HG02973 (cell line): ENCODE data around the gene APBA2.

Experiments
- ATAC-seq: cut with Tn5 transposase; IDR thresholded peaks from one replicate; pipeline ENCODE4 v1.9.1; 2021; ENCODE audit warnings: moderate library complexity; ENCODE audit not compliant: unreplicated experiment

The APBA2 gene

GRCh38 chr15:28914046-28914445 is 28.3 kb downstream of the APBA2 start:
- no peak for ATAC-seq

- ATAC-seq = no peak
Observed at GRCh38 chr15:28914483-28915023, 28.8 kb downstream of the APBA2 start.

GRCh38 chr15:28915041-28915810 is 29.5 kb downstream of the APBA2 start:
- ATAC-seq = no peak

- no peak for ATAC-seq
Observed at GRCh38 chr15:28915935-28916334, 30.2 kb downstream of the APBA2 start.

- ATAC-seq = no peak
Observed at GRCh38 chr15:28917791-28918140, 32.0 kb downstream of the APBA2 start.

GRCh38 chr15:28918141-28918983 is 32.6 kb downstream of the APBA2 start:
- no peak for ATAC-seq

GRCh38 chr15:28919201-28919635 is 33.4 kb downstream of the APBA2 start:
- ATAC-seq = no peak

GRCh38 chr15:28919679-28920655 is 34.2 kb downstream of the APBA2 start:
- no peak for ATAC-seq

- ATAC-seq = no peak
Observed at GRCh38 chr15:28920781-28921331, 35.1 kb downstream of the APBA2 start.

- ATAC-seq = no peak
Observed at GRCh38 chr15:28921336-28921735, 35.6 kb downstream of the APBA2 start.

- ATAC-seq = no peak
Observed at GRCh38 chr15:28921919-28922706, 36.3 kb downstream of the APBA2 start.

GRCh38 chr15:28922707-28923012 is 36.9 kb downstream of the APBA2 start:
- no peak for ATAC-seq

GRCh38 chr15:28923726-28924280 is 38.0 kb downstream of the APBA2 start:
- ATAC-seq = no peak

GRCh38 chr15:28927043-28927442 is 41.3 kb downstream of the APBA2 start:
- ATAC-seq = no peak

- ATAC-seq = no peak
Observed at GRCh38 chr15:28929200-28929599, 43.4 kb downstream of the APBA2 start.

GRCh38 chr15:28930011-28930410 is 44.2 kb downstream of the APBA2 start:
- ATAC-seq = no peak

- no peak for ATAC-seq
Observed at GRCh38 chr15:28930476-28931291, 44.9 kb downstream of the APBA2 start.

- no peak for ATAC-seq
Observed at GRCh38 chr15:28931828-28932227, 46.1 kb downstream of the APBA2 start.

- no peak for ATAC-seq
Observed at GRCh38 chr15:28932361-28932760, 46.6 kb downstream of the APBA2 start.
